Osteocyte (in vitro differentiated cells): ENCODE measurements around the gene SFT2D1. TPM values are rescaled to one million over a fixed set of nuclear protein-coding genes. Genes with fewer than 3 reads are reported as not detected.

Source experiments
- DNase-seq: peaks from one replicate; pipeline ENCODE4 v3.0.0; 2021; ENCODE audit warnings: mixed read lengths; ENCODE audit not compliant: unreplicated experiment; ENCODE audit errors: extremely low spot score
- H3K27ac Mint-ChIP-seq: one replicate; pipeline ENCODE4 v1.8.0; 2021; ENCODE audit warnings: mild to moderate bottlenecking, mixed read lengths; ENCODE audit not compliant: unreplicated experiment
- H3K27me3 Mint-ChIP-seq: one replicate; pipeline ENCODE4 v1.8.0; 2021; ENCODE audit warnings: mixed read lengths; ENCODE audit not compliant: unreplicated experiment
- H3K36me3 Mint-ChIP-seq: one replicate; pipeline ENCODE4 v1.8.0; 2021; ENCODE audit warnings: mixed read lengths; ENCODE audit not compliant: unreplicated experiment
- H3K4me1 Mint-ChIP-seq: one replicate; pipeline ENCODE4 v1.8.0; 2021; ENCODE audit warnings: mixed read lengths; ENCODE audit not compliant: unreplicated experiment
- H3K4me3 Mint-ChIP-seq: one replicate; pipeline ENCODE4 v1.8.0; 2021; ENCODE audit warnings: mild to moderate bottlenecking, moderate library complexity, mixed read lengths; ENCODE audit not compliant: unreplicated experiment
- H3K9me3 Mint-ChIP-seq: one replicate; pipeline ENCODE4 v1.8.0; 2021; ENCODE audit warnings: mixed read lengths; ENCODE audit not compliant: unreplicated experiment
- total RNA-seq: library from RNA; stranded (reverse); gene quantifications from 2 replicates; pipeline ENCODE4 v1.2.1, GENCODE V29; 2021
- TF ChIP-seq, protein P1 (sequence below): fragments of 200-600 bp; sonication (generic); IDR thresholded peaks from 2 replicates; pipeline ENCODE4 v1.5.0; 2021; ENCODE audit warnings: antibody characterized with exemption, mild to moderate bottlenecking, moderate library complexity

The SFT2D1 gene
- total RNA-seq, 1 donor from 2014 or later = 34.0 TPM

DNA sequence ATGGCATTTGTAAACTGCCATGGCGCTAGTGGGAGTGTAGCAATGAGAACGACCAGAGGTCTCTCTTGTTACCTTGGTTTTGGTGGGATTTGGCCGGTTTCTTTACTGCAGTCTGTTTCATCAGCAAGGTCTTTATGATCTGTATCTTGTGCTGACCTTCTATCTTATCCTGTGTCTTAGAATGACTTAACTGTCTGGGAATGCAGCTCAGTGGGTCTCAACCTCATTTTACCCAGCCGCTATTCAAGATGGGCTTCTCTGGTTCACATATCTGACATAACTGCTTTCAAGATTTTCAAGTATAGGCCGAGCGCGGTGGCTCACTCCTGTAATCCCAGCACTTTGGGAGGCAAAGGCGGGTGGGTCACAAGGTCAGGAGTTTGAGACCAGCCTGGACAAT is 1.9 kb upstream of the SFT2D1 start:
- H3K9me3 Mint-ChIP-seq = no peaks in the 10 kb centered on the region
- H3K4me1 Mint-ChIP-seq = peaks cover 13% of the 10 kb centered on the region
- peaks cover 25% of the 10 kb centered on the region for H3K27me3 Mint-ChIP-seq
- H3K27ac Mint-ChIP-seq = no peak overlapping the region
- H3K4me3 Mint-ChIP-seq = no peak overlapping the region
- H3K36me3 Mint-ChIP-seq = no peaks in the 10 kb centered on the region
- TF ChIP-seq, protein P1, sequence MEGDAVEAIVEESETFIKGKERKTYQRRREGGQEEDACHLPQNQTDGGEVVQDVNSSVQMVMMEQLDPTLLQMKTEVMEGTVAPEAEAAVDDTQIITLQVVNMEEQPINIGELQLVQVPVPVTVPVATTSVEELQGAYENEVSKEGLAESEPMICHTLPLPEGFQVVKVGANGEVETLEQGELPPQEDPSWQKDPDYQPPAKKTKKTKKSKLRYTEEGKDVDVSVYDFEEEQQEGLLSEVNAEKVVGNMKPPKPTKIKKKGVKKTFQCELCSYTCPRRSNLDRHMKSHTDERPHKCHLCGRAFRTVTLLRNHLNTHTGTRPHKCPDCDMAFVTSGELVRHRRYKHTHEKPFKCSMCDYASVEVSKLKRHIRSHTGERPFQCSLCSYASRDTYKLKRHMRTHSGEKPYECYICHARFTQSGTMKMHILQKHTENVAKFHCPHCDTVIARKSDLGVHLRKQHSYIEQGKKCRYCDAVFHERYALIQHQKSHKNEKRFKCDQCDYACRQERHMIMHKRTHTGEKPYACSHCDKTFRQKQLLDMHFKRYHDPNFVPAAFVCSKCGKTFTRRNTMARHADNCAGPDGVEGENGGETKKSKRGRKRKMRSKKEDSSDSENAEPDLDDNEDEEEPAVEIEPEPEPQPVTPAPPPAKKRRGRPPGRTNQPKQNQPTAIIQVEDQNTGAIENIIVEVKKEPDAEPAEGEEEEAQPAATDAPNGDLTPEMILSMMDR = no peak
- DNase-seq = no peak

DNA sequence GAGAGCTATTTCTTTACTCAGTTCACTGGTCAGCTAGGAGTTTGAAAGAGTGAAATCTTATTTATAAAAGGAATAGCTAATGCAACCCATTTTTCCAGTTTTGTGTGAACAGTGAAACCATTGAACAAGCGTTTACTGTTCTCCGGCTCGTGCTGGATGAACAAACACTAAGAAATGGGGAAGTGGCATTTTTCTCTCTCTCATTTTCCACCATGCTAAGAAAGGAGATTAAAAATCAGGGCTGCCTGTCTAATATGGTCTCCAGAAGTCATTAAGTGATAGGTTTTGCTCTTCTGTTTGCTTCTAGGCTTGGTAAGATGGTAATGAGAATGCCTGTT is 774 bp upstream of the SFT2D1 start:
- Mint-ChIP-seq H3K36me3 (no peaks in the 10 kb centered on the region), H3K4me3 (peak overlapping the region; percentile 94), H3K27ac (peak overlapping the region; percentile 80), H3K27me3 (peaks cover 18% of the 10 kb centered on the region), H3K9me3 (no peaks in the 10 kb centered on the region), H3K4me1 (peaks cover 13% of the 10 kb centered on the region)
- TF ChIP-seq, protein P1 = no peak
- DNase-seq = no peak

DNA sequence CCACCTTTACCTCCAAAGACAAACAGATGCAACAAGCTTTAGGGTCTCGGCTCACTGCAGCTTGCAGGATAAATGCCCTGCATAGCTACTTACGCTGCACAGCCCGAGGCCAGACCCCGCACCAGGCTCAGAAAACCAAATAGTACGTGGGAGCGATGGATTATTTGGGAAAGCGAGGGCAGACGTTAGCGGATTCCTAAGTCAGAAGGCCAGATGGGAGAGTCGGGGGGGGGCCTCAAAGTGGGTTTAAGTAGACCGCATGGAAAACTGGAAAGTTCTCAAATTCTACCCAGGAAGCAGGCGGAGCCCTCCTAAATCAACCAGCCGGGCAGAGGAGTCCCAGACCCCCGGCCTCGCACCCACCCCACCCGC is 382 bp downstream of the SFT2D1 start:
- DNase-seq = no peak
- no peaks in the 10 kb centered on the region for H3K36me3 Mint-ChIP-seq
- peak overlapping the region; percentile 80 for H3K27ac Mint-ChIP-seq
- no peaks in the 10 kb centered on the region for H3K9me3 Mint-ChIP-seq
- H3K27me3 Mint-ChIP-seq = peaks cover 10% of the 10 kb centered on the region
- TF ChIP-seq, protein P1 = no peak
- peak overlapping the region; percentile 94 for H3K4me3 Mint-ChIP-seq
- H3K4me1 Mint-ChIP-seq = peaks cover 15% of the 10 kb centered on the region

- TF ChIP-seq, protein P1 = no peak
- Mint-ChIP-seq H3K27ac (peak overlapping the region; percentile 80), H3K36me3 (no peaks in the 10 kb centered on the region), H3K4me3 (peak overlapping the region; percentile 94), H3K27me3 (peaks cover 5% of the 10 kb centered on the region), H3K4me1 (peaks cover 15% of the 10 kb centered on the region), H3K9me3 (no peaks in the 10 kb centered on the region)
- DNase-seq = no peak
Measured at GRCh38 chr6:166341464-166341863, 881 bp downstream of the SFT2D1 start.

DNA sequence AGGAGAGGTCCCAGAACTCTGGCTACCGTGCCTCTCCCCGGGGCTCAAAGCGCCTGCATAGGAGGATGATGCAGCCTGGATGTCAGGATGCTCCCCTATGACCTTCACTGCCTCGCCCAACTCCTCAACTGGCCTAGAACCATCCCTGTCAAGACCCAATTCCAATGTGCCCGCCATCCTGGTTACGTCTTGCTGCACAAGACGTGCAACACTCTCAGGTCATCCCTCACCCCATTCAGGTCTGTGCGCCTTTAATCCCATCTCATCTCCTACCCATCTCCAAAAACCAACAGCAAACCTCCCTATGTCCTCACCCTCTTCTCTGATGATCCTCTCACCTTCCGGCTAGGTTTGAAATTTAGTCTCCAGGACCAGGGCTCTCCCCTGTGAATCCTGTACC is 3.5 kb downstream of the SFT2D1 start:
- H3K4me1 Mint-ChIP-seq = peaks cover 15% of the 10 kb centered on the region
- TF ChIP-seq, protein P1 = no peak
- no peak for DNase-seq
- no peaks in the 10 kb centered on the region for H3K9me3 Mint-ChIP-seq
- peaks cover 11% of the 10 kb centered on the region for H3K36me3 Mint-ChIP-seq
- no peak overlapping the region for H3K27ac Mint-ChIP-seq
- no peaks in the 10 kb centered on the region for H3K27me3 Mint-ChIP-seq
- no peak overlapping the region for H3K4me3 Mint-ChIP-seq
